NCI-H345 treated with DMSO at 0.1 percent for 48 hours (cell line): ENCODE results near the gene MAP7D1.
A peak's percentile ranks its signal among the peaks of the same experiment; 100 is the strongest.

Source experiments
- DNase-seq: peaks from one replicate; lab custom pipeline; 2025; ENCODE audit not compliant: unreplicated experiment; lab: John Stamatoyannopoulos, UW

MAP7D1 gene

GRCh38 chr1:36126797-36127500 lies 29.0 kb upstream of the MAP7D1 start:
- DNase-seq: no peak

- DNase-seq: no peak
These were observed 27.6 kb upstream of the MAP7D1 start for GRCh38 chr1:36128126-36128904.

- no peak for DNase-seq
These were observed 27.1 kb upstream of the MAP7D1 start for GRCh38 chr1:36128905-36129206.

GRCh38 chr1:36132029-36132428 lies 23.9 kb upstream of the MAP7D1 start:
- DNase-seq: no peak

GRCh38 chr1:36133484-36133883 lies 22.5 kb upstream of the MAP7D1 start:
- no peak for DNase-seq

- no peak for DNase-seq
These were observed 21.9 kb upstream of the MAP7D1 start for GRCh38 chr1:36134031-36134430.

- no peak for DNase-seq
These were observed 21.2 kb upstream of the MAP7D1 start for GRCh38 chr1:36134505-36135329.

- no peak for DNase-seq
These were observed 20.7 kb upstream of the MAP7D1 start for GRCh38 chr1:36135330-36135667.

- no peak for DNase-seq
These were observed 20.2 kb upstream of the MAP7D1 start for GRCh38 chr1:36135796-36136195.

GRCh38 chr1:36136535-36136934 lies 19.4 kb upstream of the MAP7D1 start:
- no peak for DNase-seq

GRCh38 chr1:36137226-36137625 lies 18.7 kb upstream of the MAP7D1 start:
- no peak for DNase-seq

- DNase-seq: peak; percentile 69
These were observed 18.2 kb upstream of the MAP7D1 start for GRCh38 chr1:36137776-36138175.

GRCh38 chr1:36139521-36139920 lies 16.4 kb upstream of the MAP7D1 start:
- no peak for DNase-seq

- no peak for DNase-seq
These were observed 13.8 kb upstream of the MAP7D1 start for GRCh38 chr1:36142121-36142520.

GRCh38 chr1:36143424-36143823 lies 12.5 kb upstream of the MAP7D1 start:
- DNase-seq: no peak

GRCh38 chr1:36144413-36144812 lies 11.5 kb upstream of the MAP7D1 start:
- no peak for DNase-seq

- DNase-seq: no peak
These were observed 7.1 kb upstream of the MAP7D1 start for GRCh38 chr1:36148821-36149236.

GRCh38 chr1:36149237-36149972 lies 6.6 kb upstream of the MAP7D1 start, which contains the start of gene TRAPPC3:
TSS of gene TRAPPC3 (minus strand) at chr1:36149486. CDS start at chr1:36149378, 108 bp downstream.
- peak; percentile 98 for DNase-seq

- DNase-seq: no peak
These were observed 6.0 kb upstream of the MAP7D1 start for GRCh38 chr1:36149973-36150295.

GRCh38 chr1:36150296-36151133 lies 5.4 kb upstream of the MAP7D1 start:
- peak; percentile 66 for DNase-seq
